Kidney glomerular epithelial cell (primary cell): ENCODE results near the gene ZNF681.
"Not testable (repeated sequence)": the region's sequence is repeated elsewhere in the genome, so short reads cannot be mapped to it uniquely, and the experiment has no call there.

Experiments used
- DNase-seq: peaks from one replicate; lab custom pipeline; 2025; lab: John Stamatoyannopoulos, UW

ZNF681 gene

DNA sequence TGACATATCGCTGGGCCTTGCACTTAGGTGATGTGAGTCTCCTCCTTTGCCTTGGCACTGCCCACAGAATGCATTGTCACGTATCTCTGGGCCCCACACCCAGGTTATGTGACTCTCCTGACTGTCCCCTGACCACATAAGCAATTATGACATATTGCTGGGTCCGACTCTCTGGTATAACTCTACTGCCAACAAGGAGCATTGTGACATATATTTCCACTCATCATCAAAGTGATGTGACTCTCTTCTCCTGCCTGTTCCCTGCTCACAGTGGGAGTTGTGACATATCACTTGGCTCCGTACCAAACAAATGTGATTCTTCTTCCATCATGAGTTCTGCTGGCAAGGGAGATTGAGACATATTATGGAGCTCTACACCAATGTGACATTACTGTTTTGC is 15.4 kb upstream of the ZNF681 start:
- DNase-seq, result no peak

DNA sequence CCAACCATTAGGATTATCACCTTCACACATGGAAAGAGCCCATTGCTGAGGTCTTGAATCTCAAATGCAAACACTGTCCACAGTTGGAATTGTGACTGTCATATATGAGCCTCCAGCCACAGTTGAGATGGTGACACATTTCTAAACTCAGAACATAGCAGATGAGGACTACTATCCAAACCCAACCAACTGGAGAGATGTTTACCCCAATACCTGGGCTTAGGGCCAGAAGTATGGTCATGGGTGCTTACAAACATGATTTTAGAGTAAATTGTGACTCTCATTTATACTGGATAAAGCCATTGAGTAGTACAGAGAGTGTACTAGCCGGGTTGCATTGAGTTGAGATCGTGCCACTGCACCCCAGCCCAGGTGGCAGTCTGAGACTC is 14.0 kb upstream of the ZNF681 start:
- no peak for DNase-seq

GRCh38 chr19:23771761-23772674 is 13.3 kb upstream of the ZNF681 start:
- no peak for DNase-seq

- DNase-seq, result no peak
Measured at GRCh38 chr19:23771316-23771715, 12.6 kb upstream of the ZNF681 start.

DNA sequence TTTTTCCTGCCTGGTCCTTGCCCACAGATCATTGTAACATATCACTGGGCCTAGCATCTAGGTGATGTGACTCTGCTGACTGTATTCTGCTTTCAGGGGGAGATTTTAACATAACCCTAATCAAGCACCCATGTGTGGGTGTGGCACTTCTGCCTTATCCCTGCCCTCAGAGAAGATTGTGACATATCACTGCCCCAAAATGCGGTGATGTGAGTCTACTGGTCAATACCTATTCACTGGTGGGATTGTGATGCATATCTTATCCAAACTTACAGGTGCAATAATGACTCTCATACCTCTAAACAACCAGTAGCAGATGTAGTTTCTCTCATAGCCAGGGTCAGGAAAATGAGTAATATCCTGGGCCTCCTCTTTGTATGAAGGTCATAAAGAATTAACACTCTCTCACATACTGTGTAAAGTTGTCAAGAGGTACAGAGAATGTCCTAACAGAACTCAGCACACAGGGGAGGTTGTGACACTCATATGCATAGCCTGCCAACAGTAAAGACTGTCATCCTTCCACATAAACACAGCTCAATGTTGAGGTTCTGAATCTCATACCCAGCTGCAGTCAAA is 12.1 kb upstream of the ZNF681 start:
- no peak for DNase-seq

GRCh38 chr19:23769691-23770468 is 11.2 kb upstream of the ZNF681 start:
- DNase-seq, result no peak

DNA sequence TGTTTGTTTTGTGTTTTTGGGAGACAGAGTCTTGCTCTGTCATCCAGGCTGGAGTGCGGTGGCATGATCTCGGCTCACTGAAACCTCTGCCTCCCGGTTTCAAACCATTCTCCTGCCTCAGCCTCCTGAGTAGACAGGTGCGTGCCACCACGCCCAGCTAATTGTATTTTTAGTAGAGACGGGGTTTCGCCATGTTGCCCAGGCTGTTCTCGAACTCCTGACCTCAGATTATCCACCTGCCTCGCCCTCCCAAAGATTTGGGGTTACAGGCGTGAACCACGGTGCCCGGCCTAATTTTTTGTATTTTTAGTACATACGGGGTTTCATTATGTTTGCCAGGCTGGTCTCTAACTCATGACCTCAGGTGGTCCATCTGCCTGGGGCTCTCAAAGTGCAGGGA is 8.3 kb upstream of the ZNF681 start:
- DNase-seq, result no peak

GRCh38 chr19:23764781-23765180 is 6.1 kb upstream of the ZNF681 start:
- DNase-seq, result no peak

GRCh38 chr19:23762884-23763711 is 4.4 kb upstream of the ZNF681 start:
- peak; percentile 39 for DNase-seq

GRCh38 chr19:23762548-23762883 is 3.8 kb upstream of the ZNF681 start:
- DNase-seq, result no peak

DNA sequence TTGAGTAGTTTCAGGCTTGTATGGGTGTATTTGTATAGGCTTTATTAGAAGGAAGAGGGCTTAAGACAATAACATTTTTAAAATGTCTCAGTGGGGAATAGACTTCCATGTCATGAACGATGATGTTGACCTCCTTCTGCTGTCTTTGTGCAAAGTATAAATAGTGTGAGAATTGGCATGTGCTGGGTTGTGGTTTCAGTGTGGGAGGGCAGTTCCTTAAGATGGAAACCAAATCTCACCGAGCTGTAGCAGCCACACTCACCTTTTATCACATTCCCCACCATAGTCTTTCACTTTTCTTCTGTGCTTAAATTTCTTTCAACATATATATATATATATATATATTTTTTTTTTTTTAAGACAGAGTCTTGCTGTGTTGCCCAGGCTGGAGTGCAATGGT is 1.6 kb upstream of the ZNF681 start:
- not testable (repeated sequence) for DNase-seq

GRCh38 chr19:23743633-23744232 is 15.0 kb downstream of the ZNF681 start:
- DNase-seq, result not testable (repeated sequence)

GRCh38 chr19:23730729-23731465 is 27.8 kb downstream of the ZNF681 start:
- DNase-seq, result not testable (repeated sequence)

GRCh38 chr19:23724161-23724560 is 34.5 kb downstream of the ZNF681 start:
- not testable (repeated sequence) for DNase-seq

GRCh38 chr19:23718802-23719201 is 39.9 kb downstream of the ZNF681 start:
- no peak for DNase-seq

GRCh38 chr19:23716792-23717191 is 41.9 kb downstream of the ZNF681 start:
- no peak for DNase-seq

- no peak for DNase-seq
Measured at GRCh38 chr19:23709347-23709746, 49.3 kb downstream of the ZNF681 start.

DNA sequence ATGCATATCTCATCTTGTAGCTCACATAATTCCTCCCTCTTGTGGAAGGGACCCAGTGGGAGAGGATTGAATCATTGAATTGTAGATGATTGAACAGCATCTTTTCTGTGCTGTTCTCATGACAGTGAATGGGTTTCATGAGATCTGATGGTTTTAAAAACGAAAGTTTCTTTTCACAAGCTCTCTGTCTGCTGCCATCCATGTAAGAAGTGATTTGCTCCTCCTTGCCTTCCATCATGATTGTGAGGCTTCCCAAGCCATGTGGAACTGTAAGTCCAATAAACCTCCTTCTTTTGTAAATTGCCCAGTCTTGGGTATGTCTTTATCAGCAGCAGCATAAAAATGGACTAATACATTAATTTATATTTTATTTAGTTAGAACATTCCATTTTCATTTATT is 52.0 kb downstream of the ZNF681 start:
- DNase-seq, result no peak

DNA sequence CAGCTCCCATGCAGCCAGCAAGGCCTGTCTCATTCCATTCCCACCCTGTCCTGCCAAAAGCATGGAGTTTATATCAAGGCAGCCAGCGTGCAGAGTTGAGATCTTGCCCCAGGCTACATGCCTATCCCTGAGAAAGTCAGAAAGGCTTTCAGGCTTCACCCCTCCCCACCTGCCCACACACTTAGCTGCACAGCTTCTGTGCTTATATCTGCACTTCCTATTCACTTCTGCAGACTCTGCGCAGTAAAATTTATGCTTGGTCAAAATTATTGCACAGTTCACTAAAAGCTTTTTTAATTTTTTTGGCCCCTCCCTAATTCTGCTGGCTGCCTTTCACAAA is 59.2 kb downstream of the ZNF681 start:
- no peak for DNase-seq

DNA sequence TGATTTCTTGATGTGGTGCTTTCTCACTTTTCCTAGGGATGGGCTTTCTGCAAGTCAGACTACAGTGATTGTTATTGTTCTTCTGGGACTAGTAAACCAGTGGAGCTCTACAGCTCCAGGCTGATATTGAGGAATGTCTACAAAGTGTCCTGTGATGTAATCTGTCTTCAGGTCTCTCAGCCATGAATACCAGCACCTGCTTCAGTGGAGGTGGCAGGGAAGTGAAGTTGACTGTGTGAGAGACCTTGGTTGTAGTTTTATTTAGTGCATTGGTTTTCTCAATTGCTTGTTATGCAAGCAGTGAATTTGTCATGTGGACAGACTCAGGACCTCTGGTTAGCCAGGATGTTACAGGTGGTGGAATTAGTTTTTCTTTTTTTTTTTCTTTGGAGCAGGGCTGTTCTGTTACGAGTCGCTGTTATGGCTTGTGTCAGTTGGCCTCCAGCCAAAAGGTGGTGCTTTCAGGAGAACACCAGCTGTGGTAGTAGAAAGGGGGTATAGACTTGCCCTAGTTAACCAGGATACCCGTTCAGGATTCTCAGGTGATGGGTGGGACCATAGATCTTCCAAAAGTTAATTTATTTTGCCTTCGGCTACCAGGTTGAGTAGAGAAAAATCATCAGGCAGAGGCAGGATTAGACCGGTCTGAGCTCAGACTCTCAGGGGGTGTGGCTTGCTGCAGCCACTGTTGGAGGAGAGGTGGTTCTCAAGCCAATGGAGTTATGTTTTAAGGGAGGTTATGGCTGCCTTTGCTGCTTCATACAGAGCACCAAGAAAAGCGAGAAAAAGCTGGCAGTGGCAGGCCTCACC is 59.8 kb downstream of the ZNF681 start:
- DNase-seq, result no peak
